Suprapubic skin (tissue), 4 donors: ENCODE data around the gene PNPLA1.

Experiments
- EP300 ChIP-seq: sonication (generic); formaldehyde crosslinking; IDR thresholded peaks from one replicate; pipeline ENCODE4 v1.6.1; 2017; ENCODE audit warnings: antibody characterized with exemption
- POLR2AphosphoS5 ChIP-seq, 3 donors: sonication (generic); formaldehyde crosslinking; IDR thresholded peaks; one replicate each; pipeline ENCODE4 v1.6.1; 2017; ENCODE audit warnings: antibody characterized with exemption in 3 of 3
- TF ChIP-seq, protein P1 (sequence below), 2 donors: fragments of 200-600 bp in 1 of 2; fragments of 450-650 bp in 1 of 2; sonication (generic) in 1 of 2; IDR thresholded peaks; one replicate each; pipeline ENCODE4 v1.5.1; 2016 to 2019; ENCODE audit warnings: antibody characterized with exemption in 2 of 2, mild to moderate bottlenecking in 1 of 2, moderate library complexity in 1 of 2

DNA sequence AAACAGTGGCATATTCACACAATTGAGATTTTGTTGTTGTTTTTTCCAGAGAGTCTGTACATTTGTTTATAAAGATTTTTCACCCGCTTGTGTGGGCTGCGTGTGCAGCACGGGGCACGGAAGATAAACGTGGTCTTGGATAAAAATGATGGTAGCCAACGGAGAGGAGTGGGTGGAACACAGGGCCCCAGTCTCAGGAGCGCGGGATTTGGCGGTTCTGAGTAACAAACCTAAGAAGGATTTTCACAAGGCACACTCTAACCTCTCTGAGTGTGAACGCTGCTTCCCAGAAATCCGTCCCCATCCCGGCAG is 70.4 kb downstream of the PNPLA1 start:
- TF ChIP-seq POLR2AphosphoS5 (IDR thresholded peaks at IDR 0.05) (no peak), EP300 (no peak)
- TF ChIP-seq, protein P1, sequence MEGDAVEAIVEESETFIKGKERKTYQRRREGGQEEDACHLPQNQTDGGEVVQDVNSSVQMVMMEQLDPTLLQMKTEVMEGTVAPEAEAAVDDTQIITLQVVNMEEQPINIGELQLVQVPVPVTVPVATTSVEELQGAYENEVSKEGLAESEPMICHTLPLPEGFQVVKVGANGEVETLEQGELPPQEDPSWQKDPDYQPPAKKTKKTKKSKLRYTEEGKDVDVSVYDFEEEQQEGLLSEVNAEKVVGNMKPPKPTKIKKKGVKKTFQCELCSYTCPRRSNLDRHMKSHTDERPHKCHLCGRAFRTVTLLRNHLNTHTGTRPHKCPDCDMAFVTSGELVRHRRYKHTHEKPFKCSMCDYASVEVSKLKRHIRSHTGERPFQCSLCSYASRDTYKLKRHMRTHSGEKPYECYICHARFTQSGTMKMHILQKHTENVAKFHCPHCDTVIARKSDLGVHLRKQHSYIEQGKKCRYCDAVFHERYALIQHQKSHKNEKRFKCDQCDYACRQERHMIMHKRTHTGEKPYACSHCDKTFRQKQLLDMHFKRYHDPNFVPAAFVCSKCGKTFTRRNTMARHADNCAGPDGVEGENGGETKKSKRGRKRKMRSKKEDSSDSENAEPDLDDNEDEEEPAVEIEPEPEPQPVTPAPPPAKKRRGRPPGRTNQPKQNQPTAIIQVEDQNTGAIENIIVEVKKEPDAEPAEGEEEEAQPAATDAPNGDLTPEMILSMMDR (IDR thresholded peaks at IDR 0.05): no peak
